Activated CD4-positive, alpha-beta T cell treated with anti-CD3 and anti-CD28 coated beads, Interleukin-2, Interleukin-4, amounts not matched to agents 100 ng/mL and 50 ng/mL, durations not matched to agents 16 hours and 8 hours (primary cell): ENCODE results near the gene NKTR.

Source experiments
- DNase-seq: peaks from one replicate; pipeline ENCODE4 v3.0.0-alpha.2; 2020; ENCODE audit warnings: low spot score

NKTR gene

GRCh38 chr3:42649783-42650182 lies 49.3 kb downstream of the NKTR start:
- no peak for DNase-seq

GRCh38 chr3:42651248-42652091 lies 51.0 kb downstream of the NKTR start:
- no peak for DNase-seq

- no peak for DNase-seq
Observed at GRCh38 chr3:42652251-42652610, 51.7 kb downstream of the NKTR start.

GRCh38 chr3:42652611-42653302 lies 52.3 kb downstream of the NKTR start:
- DNase-seq = no peak

GRCh38 chr3:42653303-42653559 lies 52.7 kb downstream of the NKTR start:
- DNase-seq = no peak

- no peak for DNase-seq
Observed at GRCh38 chr3:42653560-42654330, 53.3 kb downstream of the NKTR start, which contains the start of gene ZBTB47. TSS of gene ZBTB47 (plus strand) at chr3:42653697. CDS start at chr3:42658356, 4,659 bp downstream.

GRCh38 chr3:42654331-42655201 lies 54.1 kb downstream of the NKTR start:
- no peak for DNase-seq

- DNase-seq = no peak
Observed at GRCh38 chr3:42655331-42655888, 54.9 kb downstream of the NKTR start.

GRCh38 chr3:42655980-42656679 lies 55.6 kb downstream of the NKTR start:
- no peak for DNase-seq

GRCh38 chr3:42656680-42657610 lies 56.5 kb downstream of the NKTR start:
- DNase-seq = no peak

- no peak for DNase-seq
Observed at GRCh38 chr3:42657675-42658074, 57.2 kb downstream of the NKTR start.

- no peak for DNase-seq
Observed at GRCh38 chr3:42658091-42658770, 57.7 kb downstream of the NKTR start.

GRCh38 chr3:42658771-42659390 lies 58.4 kb downstream of the NKTR start:
- no peak for DNase-seq

- DNase-seq = no peak
Observed at GRCh38 chr3:42659451-42660130, 59.1 kb downstream of the NKTR start.

GRCh38 chr3:42660131-42660715 lies 59.7 kb downstream of the NKTR start:
- DNase-seq = no peak

- peak; percentile 17 for DNase-seq
Observed at GRCh38 chr3:42660898-42661297, 60.4 kb downstream of the NKTR start.

GRCh38 chr3:42661593-42662022 lies 61.1 kb downstream of the NKTR start:
- no peak for DNase-seq
